ENCODE results near the gene TMOD1. TPM values are rescaled to one million over a fixed set of nuclear protein-coding genes. Genes with fewer than 3 reads are reported as not detected.
"Not testable (repeated sequence)": the region's sequence is repeated elsewhere in the genome, so short reads cannot be mapped to it uniquely, and the experiment has no call there.

TMOD1 gene
- total RNA-seq, 1 donor from 2014 or later, result 10.6 TPM

DNA sequence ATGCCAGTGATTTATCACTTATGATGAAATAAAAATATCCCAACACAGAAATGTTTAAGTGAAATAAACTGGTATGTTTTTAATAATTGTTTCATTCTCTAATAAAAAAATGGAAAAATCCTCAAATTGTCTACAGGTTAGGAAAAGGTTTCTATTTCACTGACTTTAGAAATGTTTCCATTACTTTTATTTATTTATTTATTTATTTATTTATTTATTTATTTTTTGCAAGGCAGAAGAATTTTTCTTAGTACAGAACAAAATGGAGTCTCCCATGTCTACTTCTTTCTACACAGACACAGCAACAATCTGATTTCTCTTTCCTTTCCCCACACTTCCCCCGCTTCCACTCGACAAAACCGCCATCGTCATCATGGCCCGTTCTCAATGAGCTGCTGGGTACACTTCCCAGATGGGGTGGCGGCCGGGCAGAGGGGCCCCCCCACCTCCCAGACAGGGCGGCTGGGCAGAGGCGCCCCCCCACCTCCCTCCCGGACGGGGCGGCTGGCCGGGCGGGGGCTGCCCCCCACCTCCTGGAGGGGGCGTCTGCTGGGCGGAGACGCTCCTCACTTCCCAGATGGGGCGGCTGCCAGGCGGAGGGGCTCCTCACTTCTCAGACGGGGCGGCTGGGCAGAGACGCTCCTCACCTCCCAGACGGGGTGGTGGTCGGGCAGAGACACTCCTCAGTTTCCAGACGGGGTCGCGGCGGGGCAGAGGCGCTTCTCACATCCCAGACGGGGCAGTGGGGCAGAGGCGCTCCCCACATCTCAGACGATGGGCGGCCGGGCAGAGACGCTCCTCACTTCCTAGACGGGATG, 3.7 kb upstream of the TMOD1 start:
- ATAC-seq; DNase-seq (ENCODE audit: low spot score): not testable (repeated sequence)

- not testable (repeated sequence) for DNase-seq (ENCODE audit: low spot score); ATAC-seq
Observed at GRCh38 chr9:97498846-97499245, 2.6 kb upstream of the TMOD1 start.

DNA sequence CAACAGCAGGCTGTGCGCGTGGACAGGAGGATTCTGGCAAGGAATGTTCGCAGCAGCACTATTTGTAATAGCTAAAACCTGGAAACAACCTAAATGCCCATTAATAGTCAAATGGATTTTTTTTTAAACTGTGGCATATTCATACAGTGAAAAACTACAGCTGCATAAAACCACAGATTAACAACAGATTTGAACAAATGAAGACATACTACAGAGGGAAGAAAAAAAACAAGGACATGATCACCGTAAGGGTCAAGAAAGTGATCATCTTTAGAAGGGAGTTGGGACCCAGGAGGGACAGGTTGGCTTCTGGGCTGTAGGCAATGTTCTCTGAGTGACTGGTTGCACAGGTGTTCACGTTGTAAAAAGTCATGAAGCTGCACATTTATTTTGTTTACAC, 1.2 kb upstream of the TMOD1 start:
- no peak for ATAC-seq
- DNase-seq (ENCODE audit: low spot score), result no peak

DNA sequence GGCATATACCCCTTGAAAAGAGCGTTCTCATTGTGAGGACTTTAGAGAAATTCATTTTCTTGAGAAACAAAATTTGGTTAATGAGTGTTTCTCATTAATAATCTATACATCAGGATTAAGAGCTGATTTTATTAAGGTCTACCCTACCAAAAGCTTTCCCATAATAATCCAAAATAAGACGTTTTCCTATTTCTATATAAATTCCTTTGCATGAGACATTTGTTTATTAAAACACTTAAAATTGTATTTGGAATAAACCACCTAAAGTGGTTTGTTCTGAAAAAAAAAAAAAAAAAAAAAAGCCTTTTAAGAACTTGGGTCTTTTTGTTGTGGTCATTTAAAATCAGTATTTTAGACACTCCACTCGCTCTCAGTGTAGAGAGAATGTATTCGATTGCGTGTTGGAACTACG, 695 bp upstream of the TMOD1 start:
- no peak for DNase-seq (ENCODE audit: low spot score)

DNA sequence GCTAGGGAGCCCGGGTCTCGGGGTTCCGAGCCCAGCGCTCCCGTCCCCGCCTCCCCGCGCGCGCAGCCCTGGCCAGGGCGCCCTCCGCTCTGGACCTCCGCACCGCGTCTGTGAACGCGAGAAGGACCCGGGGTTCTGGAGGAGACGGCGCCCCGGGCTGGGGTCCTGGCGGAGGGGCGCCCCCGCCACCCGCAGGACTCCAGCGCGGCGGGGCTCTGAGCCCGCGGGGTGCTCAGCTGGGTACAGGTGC, 431 bp downstream of the TMOD1 start:
- peak; percentile 35 for ATAC-seq

More for the DNA sequence above, 695 bp upstream of the TMOD1 start:
- ATAC-seq, result no peak

DNA sequence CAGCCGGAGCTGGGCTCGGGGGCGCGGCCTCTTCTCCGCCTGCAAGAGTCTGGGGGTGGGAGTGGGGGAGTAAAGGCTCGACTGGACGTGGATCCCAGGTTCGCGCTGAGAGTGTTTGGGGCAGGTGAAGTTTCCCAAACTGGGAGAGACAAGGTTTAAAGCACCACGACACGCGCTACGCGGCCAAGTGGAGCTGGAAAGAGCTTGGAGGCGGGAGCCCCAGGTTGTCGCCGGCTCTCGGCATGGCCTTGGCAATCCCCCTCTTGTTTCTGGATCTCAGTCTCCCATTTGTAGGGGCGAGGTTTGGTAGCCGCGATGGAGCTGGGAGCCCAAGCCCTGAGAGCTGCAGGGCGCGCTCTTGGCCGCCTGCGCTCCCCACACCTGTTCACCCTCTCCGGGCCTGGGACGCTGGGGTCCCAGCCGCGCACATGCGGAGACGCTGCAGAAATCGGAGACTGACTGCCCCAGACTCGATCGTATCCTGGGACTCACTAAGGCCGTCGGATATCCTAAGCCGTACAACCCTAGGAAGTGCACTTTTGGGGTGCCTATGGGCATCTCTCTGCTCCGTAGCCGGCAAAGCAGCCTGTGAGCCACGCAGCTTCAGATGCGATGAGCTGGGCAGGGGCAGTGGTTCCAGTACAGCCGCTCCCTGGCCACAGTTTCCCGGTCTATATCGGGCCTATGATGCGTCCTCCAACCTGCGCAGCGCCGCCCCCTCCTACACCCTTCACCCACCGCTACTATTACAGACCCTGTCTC, 937 bp downstream of the TMOD1 start:
- peak; percentile 47 for ATAC-seq
- DNase-seq (ENCODE audit: low spot score), result no peak

More for the DNA sequence above, 431 bp downstream of the TMOD1 start:
- DNase-seq (ENCODE audit: low spot score), result peak; percentile 51

DNA sequence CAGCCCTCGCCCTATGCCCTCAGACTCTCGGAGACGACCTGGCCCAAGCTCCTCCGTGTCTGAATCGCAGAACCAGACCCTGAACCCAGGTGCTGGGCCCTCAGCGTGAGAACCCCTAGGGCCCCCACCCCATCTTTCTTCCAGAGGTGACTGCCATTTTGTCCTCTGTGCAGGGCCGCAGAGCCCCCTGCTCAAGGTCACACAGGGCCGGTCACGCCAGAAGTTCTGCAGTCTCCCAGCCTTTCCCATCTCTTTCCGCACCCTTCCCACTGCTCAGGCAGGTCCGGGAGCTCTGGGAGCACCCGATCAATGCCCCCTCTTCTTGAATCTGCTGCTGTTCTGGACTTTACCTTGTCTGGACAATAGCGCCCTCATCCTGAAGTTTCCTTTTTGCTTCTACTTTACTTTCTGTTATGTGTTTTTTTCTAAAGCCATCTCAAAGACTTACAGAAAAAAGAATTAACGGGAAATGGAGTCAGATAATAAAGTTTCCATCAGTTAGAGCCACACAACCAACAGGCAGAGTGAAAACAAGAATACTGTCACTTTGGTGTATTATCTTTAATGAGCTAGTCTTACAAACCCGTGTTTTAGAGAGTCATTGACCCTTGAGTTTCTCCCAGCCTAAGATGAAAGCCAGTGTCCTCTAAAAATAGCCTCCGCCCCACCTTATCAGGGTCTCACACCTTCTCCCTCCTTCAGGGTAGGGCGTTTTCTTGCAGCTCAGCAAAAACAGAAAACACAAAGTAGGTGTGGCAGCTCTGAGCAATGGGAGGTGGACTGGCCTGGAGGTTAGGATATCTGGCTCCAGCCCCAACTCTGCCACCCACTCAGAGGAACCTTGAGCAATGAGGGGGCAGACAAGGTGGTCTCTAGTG, 1.8 kb downstream of the TMOD1 start:
- DNase-seq (ENCODE audit: low spot score), result no peak

DNA sequence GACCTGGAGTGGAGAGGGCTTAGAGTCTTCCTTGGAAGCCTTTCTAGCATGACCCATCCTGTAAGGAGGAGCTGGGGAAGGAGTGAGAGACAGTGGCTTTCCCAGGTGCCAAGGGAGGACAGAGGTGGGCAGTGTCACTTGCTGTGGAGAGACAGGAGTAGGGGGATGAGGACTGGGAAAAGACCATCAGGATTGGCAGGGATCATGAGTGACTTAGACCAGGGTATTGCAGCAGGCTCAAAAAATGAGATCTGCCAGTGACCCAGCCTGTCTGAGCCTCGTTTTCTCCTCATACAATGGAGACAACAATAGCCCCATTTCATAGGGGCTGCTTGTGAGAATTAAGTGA, 2.4 kb downstream of the TMOD1 start:
- DNase-seq (ENCODE audit: low spot score) (no peak), ATAC-seq (no peak)

More for the DNA sequence above, 1.8 kb downstream of the TMOD1 start:
- no peak for ATAC-seq

DNA sequence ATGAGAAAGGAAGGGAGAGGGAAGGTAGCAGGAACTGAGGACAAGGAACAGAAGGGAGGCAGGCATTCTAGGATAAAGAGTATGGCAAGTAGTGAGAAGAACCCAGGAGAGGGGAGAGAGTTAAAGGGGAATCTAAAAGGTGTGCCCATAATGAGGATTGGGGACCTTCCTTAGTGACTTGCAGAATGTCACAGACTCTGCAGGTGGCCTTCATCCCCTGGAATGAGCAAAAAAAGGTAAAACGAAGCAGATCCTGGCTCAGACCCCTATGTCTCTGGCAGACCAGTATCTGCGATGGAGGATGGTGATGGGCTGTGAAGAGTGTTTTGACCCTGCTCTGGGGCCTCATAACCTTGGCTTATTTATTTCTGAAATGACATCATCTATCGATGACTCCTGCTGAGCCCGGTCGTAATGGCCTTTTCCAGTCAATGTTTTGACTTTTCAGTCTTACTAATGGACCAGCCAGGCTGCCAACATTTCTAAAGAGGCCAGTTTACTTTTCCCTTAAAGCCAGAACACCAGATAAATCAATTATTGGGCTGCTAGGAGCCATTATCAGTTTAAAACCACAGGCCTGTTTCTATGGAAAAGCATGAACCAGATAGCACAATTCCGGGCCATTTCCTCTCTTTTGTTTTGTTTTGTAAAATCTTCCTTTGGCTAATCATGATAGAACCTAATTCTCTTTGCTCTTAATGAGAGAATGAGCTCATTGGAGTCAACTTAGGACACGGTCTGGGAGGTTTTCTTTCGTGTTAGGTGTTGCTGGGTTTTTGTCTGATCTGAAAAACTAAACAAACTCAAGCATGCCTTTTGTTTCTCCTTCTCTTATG, 3.1 kb downstream of the TMOD1 start:
- DNase-seq (ENCODE audit: low spot score), result no peak
- ATAC-seq, result peak; percentile 5

DNA sequence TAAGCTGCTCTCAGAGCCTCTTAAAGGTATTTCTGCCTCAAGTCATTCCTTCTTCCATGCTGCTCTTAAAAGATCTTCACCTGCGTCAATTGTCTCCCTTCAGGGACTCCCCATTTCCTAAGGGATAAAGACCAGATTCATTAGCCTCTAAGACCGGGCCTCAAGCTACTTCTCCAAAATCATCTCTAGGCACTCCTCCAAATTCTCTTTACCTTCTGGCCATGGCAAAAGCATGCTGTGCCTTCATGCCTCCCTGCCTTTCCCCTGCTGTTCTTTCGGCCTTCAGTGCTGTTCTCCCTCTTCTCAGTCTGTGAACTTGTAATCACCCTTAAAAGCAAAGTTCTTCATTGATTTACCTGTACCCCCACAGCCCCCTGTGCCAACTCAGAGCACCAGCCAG, 4.4 kb downstream of the TMOD1 start:
- no peak for ATAC-seq
- no peak for DNase-seq (ENCODE audit: low spot score)

DNA sequence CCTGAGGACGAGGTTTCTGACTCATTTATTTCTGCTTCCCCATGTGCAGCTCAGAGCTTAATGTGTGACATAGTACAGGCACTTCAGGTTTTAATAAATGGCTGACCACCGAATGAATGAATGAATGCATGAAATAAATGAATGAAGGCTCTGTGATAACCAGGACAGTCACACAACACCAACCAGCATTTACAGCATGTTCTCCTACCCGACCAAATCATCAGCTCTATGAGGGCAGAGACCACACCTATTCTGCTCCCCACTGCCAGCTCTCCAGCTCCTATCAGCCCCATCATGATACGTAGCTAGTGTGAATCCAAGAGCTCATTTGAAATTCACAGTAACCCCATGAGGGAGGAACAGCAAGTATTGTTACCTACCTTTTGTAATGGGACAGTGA, 4.8 kb downstream of the TMOD1 start:
- no peak for ATAC-seq
- DNase-seq (ENCODE audit: low spot score), result no peak

DNA sequence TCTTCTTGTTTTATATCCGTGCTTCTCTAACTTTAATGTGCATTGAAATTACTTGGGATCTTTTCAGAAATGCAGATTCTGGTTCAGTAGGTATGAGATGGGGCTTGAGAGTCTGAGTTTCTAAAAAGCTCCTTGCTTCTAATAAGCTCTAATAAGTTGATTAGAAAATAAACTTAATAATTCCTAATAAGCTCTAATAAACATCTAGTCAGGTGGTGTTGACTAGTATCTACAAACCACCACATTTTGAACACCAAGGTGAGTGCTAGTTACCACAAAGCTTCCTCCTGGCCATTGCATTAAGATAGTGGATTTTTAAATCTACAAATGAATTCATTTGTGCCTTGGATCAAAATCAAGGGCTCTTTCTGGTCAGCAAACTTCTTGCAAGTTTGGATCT, 5.3 kb downstream of the TMOD1 start:
- DNase-seq (ENCODE audit: low spot score) (no peak), ATAC-seq (no peak)

DNA sequence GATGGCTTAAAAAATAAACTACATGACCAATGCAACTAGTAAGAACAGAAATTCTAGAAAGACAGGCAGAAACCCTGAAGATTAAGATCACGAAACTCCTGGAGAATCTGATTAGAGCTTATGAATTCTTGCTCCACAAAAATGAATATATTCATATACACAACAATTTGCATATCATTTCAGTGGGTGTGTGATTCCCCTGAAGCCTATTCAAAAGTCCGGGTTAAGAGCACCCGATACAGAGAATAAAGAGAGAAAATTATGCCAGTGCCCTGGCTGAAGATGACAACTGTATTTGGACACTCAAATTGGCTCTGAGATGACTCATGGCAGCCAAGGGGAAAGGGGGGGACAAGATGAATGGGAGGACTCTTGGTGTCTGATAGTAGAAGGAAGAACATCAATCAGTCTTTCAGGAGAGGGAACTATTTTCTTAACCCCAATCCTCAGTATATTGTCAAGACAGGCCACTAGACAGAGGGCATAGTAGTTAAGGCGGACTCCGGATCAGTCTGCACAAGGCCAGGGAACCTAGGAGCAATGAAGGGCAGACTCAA, 6.0 kb downstream of the TMOD1 start:
- DNase-seq (ENCODE audit: low spot score) (no peak), ATAC-seq (no peak)

- no peak for ATAC-seq
- no peak for DNase-seq (ENCODE audit: low spot score)
Observed at GRCh38 chr9:97508852-97509251, 7.4 kb downstream of the TMOD1 start.

GRCh38 chr9:97510797-97511654, 9.6 kb downstream of the TMOD1 start:
- ATAC-seq (no peak), DNase-seq (ENCODE audit: low spot score) (peak; percentile 7)

DNA sequence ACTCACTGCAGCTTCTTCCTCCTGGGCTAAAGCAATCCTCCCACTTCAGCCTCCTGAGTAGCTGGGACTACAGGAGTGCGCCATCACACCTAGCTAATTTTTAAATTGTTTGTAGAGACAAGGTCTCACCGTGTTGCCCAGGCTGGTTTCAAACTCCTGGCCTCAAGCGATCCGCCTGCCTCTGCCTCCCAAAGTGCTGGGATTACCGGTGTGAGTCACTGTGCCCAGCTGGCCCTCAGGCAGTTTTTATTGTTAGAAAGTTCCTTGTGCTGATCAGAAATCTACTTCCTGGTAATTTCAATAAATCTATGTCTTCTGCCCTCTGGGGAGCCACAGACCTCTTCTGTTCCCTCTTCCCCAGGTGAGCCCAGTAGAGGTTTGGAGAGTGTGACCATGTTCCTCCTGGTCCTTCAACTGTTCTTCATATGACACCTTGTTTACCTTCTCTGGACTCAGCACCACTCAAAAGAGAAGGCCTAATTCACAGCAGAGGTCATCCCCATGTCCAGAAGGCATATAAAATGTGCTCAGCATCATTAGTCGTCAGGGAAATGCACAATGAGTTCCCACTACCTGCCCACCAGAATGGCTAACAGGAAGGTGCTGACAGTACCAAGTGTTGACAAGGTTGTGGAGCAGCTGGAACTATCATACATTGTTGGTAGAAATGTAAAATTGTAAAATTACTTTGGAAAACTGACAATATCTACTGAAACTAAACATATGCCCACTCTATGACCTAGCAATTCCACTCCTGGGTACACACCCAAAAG, 10.4 kb downstream of the TMOD1 start:
- DNase-seq (ENCODE audit: low spot score) (peak; percentile 7), ATAC-seq (no peak)

DNA sequence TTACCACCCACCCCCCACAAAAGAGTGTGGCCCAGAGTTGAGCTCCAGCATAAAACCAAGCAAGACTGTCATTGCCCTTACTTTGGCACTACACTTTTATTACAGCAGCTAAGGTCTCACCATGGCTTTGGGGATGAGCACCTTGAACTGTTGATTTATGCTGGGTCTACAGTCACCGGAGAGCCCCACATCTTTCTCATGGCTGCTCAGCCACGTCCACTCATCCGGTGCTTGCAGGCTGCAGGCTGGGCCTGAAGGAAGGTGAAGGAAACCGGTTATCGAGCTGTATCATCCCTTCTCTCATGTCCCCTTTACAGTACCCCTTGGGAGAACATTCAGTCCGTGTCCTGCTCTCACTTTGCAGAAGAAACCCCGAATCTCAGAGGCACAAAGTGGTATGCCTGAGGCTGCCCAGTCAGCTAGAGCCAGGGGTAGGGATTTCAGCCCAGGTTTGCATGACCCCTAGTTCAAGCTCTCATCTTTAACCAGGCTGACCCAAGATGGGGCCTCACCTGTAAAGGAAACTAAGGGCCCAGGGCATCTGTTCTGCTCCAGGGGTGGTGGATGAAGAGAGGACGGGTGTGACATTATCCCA, 11.6 kb downstream of the TMOD1 start:
- DNase-seq (ENCODE audit: low spot score) (peak; percentile 35), ATAC-seq (no peak)

DNA sequence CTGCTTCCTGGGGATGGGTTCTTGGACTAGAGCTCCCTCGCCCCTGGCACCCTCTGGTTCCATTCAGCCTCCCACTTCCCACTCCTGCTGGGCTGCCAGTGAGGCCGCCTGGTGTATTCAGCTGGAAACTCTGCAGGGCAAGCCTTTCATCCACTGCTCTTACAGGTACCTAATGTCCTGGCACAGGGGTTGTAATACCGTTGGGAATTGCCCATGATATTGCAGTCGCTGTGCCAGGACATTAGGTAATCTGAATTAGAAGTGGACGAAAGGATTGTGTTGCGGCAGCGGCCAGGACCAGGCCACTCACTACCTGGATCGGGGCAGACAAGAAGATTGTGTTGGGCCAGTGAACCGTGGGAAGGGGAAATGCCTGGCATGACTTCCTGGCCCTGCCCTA, 13.1 kb downstream of the TMOD1 start:
- DNase-seq (ENCODE audit: low spot score), result peak; percentile 81
- ATAC-seq, result peak; percentile 96
